ENCODE data around the gene DSG1. TPM values are rescaled to one million over a fixed set of nuclear protein-coding genes. Genes with fewer than 3 reads are reported as not detected.

The DSG1 gene
- total RNA-seq, 1 donor from 2014 or later: 0.16 TPM

Small RNA genes lying within 50 kb of the gene (small RNA-seq; reads per million reads assigned to genes)
- not detected for gene RF00019
- gene RNU6-167P: not detected

Other genes with a start within 250 kb of the DSG1 start
- 5.9 TPM for gene DSC2, start 215.7 kb upstream of the DSG1 start, total RNA-seq
- gene DSC1, start 155.3 kb upstream of the DSG1 start, total RNA-seq: not detected
- gene DSG4, start 58.6 kb downstream of the DSG1 start, total RNA-seq: not detected
- 0.16 TPM for gene DSG3, start 129.6 kb downstream of the DSG1 start, total RNA-seq
- gene DSG2, start 180.0 kb downstream of the DSG1 start, total RNA-seq: 3.3 TPM

All from occipital lobe (tissue), 2 donors.